ENCODE data around the gene SLC6A7.
"Not testable (repeated sequence)": the region's sequence is repeated elsewhere in the genome, so short reads cannot be mapped to it uniquely, and the experiment has no call there.

SLC6A7 gene

DNA sequence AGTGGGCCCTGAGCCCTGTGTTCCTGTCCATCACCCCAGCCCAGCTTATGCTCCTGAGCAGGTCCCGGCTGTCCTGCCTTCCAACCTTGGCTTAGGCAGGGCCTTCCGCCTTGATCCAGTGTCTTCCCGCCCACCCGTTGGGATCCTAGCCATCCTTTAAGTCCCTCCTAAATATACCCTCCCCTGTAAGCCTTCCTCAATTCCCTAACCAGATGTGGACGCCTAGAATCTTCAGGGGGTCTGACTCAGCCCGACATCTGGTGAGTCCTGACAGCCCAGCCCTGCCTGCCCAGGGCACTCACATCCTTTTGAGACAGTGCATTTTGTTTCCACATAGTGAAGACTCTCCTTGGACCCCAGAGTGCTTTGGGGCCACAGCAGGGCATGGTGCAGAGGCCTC is 23.7 kb downstream of the SLC6A7 start:
- intact Hi-C loops (cut with DNase I) = loop anchor here (10.0 kb wide), 1 partner anchor 379 kb away; no protein-coding TSS in a partner anchor
- DNase-seq = no peak

DNA sequence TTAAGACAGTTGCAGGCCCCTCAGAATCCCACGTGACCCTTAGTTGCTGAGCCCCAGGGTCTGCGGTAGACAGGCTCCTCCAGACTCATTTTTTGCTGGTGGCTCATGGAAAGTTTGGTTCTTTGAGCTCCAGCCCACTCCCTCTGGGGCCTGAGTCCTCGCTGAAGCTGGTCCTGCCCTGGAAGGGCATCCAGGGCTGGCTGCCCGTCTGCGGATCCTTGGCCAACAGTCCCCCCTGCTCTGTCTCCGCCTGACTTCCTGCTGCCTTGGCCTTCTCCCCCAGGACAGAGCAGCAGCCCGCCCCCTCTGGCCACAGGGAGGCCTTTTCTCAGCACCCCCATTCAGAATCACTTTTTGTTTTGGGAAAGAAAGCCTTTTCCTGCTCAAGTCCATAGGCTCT is 24.4 kb downstream of the SLC6A7 start:
- DNase-seq = peak in 1 of 10 donors; percentile 50
- intact Hi-C loops (cut with DNase I) = loop anchor here (10.0 kb wide), 1 partner anchor 379 kb away; no protein-coding TSS in a partner anchor

DNA sequence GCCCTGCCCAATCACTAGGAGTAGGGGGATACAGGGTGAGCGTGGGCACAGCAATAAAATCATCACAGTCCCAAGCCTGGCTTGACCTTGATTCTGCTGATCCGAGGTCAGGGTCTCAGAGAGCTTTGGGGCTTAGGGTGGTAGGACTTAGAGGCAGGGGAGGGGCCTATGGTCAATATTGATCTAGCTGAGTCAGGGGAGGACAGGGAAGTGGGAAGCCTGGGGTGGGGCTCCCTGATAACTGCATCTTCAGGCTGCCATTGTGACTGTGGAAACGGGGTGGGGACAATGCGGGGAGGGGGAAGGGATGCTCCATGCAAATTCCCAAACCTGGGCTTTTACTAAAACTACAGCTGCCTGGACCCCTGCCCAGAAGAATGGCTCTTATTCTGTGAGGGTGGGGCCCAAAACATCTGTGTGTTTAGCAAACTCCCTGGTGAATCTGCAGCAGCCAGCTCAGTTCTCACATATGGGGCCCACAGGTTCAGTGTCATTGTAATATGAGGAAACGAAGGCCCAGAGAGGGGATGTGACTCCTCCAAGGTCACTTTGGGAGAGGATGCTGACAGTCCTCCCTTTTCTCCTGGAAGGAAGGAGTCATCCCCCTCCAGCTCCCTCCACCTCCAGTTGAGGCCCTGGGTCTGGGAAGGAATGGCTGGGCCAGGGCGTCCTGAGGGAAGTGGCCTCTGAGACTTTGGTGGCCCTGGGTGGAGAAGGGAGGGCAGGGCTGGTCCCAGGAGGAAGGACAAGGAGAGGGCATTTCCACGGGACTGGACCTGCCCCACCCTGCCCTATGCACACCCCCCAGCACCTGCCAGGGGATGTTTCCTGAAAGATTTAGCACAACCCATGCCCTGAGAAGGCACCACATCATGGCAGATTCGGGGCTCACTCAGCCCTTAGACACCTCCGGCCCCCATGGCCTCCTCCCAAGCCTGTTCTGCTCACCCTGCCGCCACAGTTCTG is 26.4 kb downstream of the SLC6A7 start:
- peak in 1 of 10 donors; percentile 70 for DNase-seq
- intact Hi-C loops (cut with DNase I) = loop anchor here (10.0 kb wide), 1 partner anchor 381 kb away; no protein-coding TSS in a partner anchor

DNA sequence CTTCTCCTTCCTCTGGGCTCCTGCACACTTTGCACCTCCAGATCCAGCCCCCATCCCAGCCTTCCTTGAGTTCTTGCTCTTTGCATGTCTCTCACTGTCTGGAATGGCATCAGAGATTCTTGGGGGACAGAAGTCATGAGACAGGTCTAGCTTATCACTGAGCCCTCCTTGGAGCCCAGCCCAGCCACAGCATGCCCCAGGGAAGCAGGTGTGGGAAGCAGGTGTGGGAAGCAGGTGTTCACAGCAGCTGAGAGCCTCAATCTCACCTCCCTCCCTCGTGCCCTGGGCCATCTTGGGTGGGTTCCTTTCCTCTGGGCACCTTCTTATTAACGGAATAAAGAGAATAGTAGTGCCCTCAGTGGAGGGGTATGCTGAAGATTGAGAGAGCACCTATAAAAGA is 27.2 kb downstream of the SLC6A7 start:
- intact Hi-C loops (cut with DNase I) = loop anchor here (1.0 to 10.0 kb wide), 2 partner anchors 56 to 382 kb away; no protein-coding TSS in a partner anchor
- DNase-seq = peak in 2 of 10 donors; percentile 37 to 41

DNA sequence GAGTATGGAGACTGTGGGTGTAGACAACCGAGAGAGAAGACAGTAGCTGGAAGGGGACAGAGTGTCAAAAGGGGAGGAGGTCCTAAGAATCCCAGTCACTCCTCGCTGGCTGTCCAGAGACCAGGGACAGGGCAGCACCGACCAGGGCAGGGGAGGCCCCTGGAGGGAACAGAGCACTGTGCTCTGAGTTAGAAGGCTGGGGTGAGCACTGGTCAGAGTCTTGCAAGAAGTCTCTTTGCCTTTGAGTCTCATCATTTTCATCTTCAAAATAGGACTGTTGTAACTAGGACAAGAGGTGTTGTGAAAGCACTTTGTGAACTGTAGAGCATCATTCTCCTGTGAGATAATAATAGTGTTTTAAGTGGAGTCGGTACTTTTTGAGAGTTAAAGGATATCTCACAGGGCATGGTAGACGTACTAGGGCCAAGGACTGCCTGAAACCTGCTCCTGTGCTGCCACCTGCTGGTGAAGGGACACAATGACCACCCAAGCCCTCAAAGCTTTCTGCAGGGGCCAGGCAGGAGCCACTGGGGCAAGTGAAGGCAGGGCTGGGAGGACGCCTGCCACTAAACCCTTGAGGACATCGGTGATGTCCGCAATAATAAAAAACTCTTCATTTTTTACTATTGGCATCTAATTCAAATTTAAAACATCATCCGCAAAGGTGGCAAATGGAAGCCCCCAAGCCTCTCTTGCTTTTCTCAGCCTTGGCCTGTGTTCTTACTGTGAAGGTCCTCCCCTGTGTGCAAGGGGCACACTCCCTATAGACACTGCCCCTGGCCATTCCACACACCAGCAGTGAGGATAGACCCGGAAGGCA is 28.2 kb downstream of the SLC6A7 start:
- intact Hi-C loops (cut with DNase I) = loop anchor here (1.0 to 10.0 kb wide), 3 partner anchors 57 to 383 kb away; no protein-coding TSS in a partner anchor
- DNase-seq = peak; percentile 73 to 98 (median 89)

DNA sequence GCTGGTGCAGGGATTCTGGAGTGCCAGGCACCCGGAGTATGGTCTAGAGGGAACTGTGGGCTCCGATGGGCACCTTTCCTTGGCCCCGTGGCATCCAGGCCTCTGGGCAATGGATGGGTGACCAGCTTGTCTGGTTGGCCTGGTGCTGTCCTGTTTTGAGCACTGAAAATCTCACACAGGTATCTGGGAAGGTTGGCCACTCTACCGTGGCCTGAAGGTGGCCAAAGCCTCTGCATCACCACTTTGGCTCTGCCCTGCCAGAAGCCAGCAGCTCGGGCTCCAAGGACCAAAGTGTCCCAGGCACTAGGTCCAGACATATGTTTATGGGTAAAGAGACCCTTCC is 28.8 kb downstream of the SLC6A7 start:
- intact Hi-C loops (cut with DNase I) = loop anchor here (1.0 to 10.0 kb wide), 2 partner anchors 88 to 384 kb away; no protein-coding TSS in a partner anchor
- DNase-seq = peak in 2 of 10 donors; percentile 71 to 76

DNA sequence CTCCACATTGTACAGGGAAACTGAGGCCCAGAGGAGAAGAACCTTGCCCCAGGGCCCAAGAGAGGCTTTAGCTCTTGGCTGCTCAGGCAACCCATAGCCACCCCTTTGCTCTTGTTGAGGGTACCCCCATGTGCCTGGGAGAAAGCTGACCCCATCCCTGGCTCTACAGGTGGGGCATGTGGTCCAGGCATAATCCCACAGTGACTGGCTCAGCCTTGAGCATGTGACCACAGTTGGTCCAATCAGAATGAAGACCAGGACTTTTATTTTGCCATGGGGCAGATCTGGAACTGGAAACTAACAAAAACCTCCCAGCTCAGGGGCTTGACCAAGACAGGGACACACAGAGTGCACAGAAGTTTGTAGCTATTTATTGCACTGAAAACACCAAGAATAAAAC is 29.3 kb downstream of the SLC6A7 start:
- intact Hi-C loops (cut with DNase I) = loop anchor here (10.0 kb wide), 1 partner anchor 384 kb away; no protein-coding TSS in a partner anchor
- DNase-seq = peak in 3 of 10 donors; percentile 17 to 75 (median 45)

DNA sequence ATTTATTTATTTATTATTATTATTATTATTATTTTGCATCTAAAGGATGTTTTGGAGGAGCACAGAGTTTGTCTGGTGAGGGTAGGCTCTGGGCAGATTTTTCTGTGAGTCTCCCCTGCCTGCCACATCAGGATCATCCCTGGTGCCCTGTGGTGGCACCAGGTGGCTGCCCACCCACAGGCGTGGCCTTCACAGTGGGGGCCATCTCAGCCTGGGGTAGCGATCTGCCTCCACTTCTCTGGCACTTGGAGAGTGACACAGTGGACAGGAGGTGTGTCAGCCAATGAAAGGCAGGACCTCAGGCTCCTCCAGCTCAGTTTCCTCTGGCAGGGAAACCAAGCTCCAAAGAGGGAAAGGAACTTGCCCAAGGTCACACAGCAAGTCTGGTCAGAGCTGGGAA is 30.0 kb downstream of the SLC6A7 start:
- intact Hi-C loops (cut with DNase I) = loop anchor here (10.0 kb wide), 1 partner anchor 385 kb away; no protein-coding TSS in a partner anchor
- peak in 2 of 10 donors; percentile 55 to 62 for DNase-seq

DNA sequence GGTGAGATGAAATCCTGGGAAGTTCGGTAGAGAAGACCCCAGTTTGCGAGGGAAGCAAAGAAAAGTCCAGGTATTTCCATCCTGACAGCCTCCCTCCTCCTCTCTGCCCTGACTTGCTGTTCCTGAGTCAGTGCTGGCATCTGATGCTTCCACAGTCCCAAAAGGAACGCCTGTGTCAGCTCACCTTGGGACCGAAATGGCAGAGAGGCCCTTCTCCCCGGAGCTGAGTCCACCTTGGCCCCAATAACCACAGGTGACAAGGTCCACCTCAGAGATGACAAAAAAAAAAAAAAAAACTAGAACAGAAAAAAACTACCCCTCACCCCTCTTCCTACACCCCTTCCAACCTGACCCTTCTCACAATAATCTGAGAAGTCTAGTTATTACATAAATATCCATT is 31.6 kb downstream of the SLC6A7 start:
- intact Hi-C loops (cut with DNase I) = no loop called here
- DNase-seq = peak in 2 of 10 donors; percentile 52 to 59

DNA sequence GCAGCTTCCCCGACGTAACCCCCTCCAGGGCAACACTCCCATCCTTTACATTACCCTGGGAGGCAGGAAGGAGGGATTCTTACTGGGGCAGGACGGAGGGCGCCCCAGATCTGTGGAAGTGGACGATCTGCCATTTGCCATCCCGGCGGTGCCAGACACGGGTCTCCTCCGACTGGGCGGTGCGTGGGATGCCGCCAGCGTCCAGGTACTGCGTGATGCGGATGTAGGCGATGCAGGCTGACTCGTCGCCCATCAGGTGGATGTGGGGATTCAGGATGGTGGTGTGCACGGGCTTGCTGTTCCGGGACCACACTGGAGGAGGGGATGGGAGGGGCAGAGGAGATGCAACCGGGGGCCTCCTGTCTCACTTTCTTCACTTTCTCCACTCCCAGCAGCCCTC is 33.0 kb downstream of the SLC6A7 start:
- peak in 2 of 10 donors; percentile 81 to 82 for DNase-seq
- intact Hi-C loops (cut with DNase I) = no loop called here

DNA sequence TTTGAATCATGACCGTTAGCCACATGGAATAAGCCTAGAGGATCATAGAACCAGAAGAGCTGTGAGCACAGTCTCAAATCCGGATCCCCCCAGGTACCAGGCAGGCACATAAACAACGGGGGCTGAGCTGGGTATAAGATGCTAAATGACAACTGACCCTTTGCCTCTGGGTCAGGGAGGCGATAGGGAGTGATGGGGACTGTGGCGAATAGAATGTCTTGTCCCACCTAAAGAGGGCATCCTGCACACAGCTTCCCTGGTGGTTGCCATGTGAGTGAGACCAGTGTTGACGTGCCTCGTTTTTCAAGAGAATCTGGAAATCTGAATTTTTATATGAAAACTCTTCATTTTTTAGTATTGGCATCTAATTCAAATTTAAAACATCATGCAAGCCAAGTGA is 33.6 kb downstream of the SLC6A7 start:
- peak in 2 of 10 donors; percentile 17 to 63 for DNase-seq
- intact Hi-C loops (cut with DNase I) = no loop called here

DNA sequence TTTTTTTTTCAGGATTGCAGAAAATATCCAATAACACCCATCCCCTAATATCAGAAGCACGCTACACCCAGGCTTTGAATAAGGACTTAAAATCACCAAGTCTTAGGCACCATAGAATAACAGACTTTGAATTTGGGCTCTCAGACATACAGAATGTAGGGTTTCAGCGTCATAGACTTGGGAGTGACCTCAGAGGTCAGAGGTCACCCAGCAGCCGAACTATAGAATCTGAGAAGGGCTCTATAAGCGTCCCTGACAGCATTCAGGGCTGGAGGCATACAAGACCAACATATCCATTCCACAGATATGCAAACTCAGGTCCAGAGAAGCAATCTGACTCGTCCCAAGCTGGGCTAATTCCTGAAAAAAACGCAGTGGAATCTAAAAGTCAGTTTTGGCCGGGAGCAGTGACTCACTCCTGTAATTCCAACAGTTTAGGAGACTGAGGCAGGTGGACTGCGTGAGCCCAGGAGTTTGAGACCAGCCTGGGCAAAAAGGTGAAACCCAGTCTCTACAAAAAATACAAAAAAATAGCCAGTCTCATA is 34.7 kb downstream of the SLC6A7 start:
- intact Hi-C loops (cut with DNase I) = no loop called here
- DNase-seq = peak in 1 of 10 donors; percentile 13

DNA sequence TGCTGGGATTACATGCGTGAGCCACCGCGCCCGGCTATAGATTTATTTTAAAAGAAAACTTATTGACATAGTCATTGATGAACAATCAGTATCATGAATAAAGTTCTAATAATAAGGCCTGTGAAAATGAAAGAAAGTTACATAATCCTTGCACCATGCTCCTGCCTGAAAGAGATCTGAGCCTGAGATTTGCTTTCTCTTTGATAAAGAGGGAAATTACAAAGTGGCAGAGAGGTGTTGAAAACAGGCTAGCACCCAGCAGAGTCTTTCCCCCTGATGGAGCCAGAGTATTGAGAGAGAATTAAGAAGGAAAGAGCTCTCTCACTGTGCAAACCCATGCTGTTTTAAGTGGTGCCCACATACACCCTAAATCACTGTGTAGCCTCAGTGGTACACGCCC is 37.2 kb downstream of the SLC6A7 start:
- no peak for DNase-seq
- intact Hi-C loops (cut with DNase I) = no loop called here

DNA sequence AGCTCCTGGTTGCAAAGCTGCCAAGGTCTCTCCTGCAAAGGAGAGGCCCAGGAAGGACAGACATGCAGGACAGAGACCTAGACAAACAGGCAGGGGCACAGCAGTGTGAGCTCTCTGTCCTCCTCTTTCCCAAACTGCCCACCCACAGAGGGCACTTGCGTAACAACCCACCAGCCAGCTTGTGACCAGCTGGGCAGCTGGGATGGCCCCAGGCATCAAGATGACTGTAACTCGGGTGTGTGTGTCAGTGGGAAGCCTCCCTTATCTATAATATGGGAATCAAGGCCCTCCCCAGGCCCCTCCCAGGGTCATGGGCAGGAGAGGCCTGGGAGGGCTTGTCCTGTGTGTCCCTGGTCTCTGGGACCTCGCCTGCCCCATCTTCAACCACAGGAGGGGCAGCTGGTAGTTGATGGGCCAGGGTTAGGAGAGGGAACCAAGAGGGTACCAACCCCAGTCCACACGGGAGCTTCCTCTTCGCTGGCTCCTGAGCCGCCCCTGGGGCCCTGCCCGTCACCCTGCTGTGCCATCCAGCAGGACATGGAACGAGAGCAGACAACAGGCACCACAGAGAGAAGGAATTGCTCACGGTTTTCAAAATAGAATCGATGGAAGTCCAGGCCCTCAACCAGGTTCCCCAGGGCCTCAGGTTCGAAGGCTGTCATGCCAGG is 37.9 kb downstream of the SLC6A7 start:
- intact Hi-C loops (cut with DNase I) = no loop called here
- DNase-seq = peak in 2 of 10 donors; percentile 5 to 50

DNA sequence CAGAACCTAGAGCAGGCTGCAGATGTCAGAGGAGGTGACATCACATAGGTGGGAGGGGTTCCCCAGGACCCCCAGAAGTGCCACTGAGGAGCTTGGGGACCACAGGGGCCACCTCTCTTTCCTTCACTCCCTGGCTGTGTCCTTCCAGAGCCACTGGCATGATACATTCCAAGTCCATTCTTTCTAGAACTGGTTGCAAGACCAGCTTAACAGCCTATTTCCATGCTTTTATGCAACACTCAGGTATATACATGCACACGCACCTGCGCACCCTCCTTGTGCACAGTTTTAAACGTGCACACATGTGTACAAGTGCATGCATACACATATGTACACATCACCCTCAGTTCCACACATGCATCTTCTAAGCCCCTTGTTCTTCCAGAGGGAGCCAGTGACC is 39.7 kb downstream of the SLC6A7 start:
- peak in 1 of 10 donors; percentile 12 for DNase-seq
- intact Hi-C loops (cut with DNase I) = no loop called here

DNA sequence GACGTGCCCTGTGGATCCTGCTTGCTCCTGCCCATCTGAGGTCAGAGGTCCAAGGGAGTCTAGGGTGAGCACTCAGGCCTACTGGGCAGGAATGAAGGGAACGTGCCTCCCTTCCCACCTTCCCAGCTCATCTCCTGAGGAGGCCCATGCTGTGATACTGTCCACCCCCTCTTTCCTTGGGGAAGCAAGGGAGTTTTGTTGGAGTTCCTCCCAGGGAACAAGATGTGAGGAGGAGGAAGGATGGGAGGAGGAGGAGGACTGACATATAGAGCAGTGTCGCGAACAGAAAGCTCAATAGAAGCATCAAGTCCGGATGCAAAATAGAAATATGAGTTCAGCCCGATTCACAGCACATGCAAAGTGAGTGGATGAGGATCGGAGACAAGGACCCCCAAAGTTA is 41.0 kb downstream of the SLC6A7 start:
- intact Hi-C loops (cut with DNase I) = no loop called here
- DNase-seq = peak in 1 of 10 donors; percentile 68

DNA sequence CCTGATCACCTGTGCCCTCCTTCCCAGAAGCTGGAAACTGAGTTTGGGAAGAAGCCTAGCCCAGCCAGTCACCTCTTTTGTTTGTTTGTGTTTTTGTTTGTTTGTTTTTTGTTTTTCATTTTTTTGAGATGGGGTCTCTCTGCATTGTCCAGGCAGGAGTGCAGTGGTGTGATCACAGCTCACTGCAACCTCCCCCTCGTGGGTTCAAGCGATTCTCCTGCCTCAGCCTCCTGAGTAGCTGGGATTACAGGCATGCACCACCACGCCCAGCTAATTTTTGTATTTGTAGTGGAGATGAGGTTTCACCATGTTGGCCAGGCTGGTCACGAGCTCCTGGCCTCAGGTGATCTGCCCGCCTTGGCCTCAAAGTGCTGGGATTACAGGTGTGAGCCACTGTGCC is 43.8 kb downstream of the SLC6A7 start:
- intact Hi-C loops (cut with DNase I) = not testable (repeated sequence)
- peak in 1 of 10 donors; percentile 16 for DNase-seq

DNA sequence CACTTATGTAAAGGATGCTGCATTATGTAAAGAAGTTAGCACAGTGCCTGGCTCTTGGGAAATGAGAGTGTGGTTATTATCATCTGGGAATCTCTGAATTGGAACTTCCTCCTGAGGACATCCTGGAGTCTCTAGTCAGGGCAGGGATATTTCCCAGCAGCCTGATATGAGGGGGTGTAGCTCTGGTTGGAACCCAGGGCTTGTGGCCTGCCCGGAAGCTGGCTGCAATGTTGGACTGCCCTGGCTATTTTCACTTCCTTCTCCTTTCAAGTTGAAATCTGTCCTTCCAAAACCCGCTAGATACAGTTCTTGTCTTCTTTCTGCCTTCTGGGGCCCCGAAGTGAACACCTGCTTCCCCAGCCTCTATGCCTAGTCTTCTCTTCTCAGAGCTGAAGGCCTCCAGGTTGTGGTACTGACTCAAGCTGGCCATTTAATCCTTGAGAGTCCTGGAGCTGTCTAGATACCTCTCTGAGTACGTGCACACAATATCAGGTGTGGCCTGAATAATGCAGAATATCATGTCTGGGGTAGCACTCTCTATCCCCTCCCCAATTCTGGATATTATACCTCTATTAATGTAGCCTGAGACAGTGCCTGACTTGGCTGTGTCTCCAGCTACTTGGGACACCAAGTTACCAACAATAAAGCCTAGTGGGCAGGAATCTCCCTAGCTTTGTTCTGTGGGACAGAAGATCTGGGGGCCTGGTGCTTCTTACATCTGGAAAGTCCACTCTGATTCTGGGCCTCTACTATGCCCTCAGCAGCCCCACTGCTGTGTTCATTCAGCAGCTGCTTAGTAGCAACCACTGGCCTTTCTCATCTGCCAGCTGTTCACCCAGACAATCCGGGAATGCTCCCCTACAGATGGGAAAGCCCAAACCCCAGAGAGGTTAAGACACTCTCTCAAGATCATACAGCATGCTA is 45.0 kb downstream of the SLC6A7 start:
- intact Hi-C loops (cut with DNase I) = no loop called here
- peak in 2 of 10 donors; percentile 44 to 61 for DNase-seq

DNA sequence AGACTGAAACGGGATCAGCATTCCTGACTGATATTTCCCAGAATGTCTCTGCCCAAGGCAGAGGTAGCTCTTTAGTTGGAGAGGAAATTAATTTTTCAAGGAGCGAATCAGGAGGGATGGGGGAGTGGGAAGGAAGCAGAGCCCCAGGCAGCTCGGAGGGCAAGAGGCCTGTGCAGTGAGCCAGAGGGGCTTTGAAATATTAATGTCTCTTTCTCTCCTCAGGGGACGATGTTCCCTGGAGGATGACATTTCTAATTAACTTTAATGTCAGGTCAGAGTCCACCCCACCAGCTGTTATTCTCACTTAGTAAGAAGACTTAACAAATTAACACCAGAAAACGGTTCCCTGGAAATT is 45.6 kb downstream of the SLC6A7 start:
- peak in 1 of 10 donors; percentile 14 for DNase-seq
- intact Hi-C loops (cut with DNase I) = no loop called here

All from posterior cingulate gyrus (tissue), 11 donors.